ENCODE data around the gene SGCA.

The SGCA gene

DNA sequence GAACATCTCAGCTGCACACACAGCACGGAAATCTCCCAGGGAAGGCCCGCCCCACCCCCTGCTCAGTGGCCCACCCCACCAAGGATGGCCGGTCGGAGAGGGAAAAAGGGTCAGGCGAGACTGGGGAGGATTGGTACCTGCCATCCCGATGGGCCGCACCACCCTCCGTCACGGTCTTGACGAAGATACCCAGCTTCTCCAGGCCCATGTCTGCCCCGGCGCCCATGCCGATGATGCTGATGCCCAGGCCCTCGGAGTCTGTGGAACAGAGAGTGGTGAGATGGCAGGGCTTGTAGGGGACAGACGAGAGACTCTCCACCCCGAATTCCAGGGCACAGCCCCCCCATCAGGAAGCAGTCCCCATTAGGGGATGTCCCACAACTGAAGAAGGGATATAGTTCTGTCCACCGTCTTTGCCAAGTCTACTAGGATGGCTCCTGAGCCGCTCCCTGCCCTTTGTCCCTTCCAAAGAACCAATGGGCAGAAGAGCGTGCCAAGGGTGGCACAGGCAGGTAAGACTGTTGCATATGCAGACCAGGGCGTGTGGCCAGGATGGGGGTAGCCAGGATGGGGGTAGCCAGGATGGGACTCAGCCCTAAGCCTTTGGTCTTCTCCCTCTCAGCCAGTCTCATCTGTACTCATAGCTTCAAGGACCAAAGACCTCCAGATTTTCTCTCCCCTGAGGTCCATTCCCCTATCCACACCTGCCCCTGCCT is 22.2 kb upstream of the SGCA start:
- H3K4me3 ChIP-seq (ENCODE audit: severe bottlenecking) = no peak overlapping the region
- H3K4me1 ChIP-seq (ENCODE audit: insufficient read depth, poor library complexity, severe bottlenecking) = peaks cover 18% of the 10 kb centered on the region
- no peak for ATAC-seq (ENCODE audit: low read depth)
- H3K9me3 ChIP-seq (ENCODE audit: severe bottlenecking) = no peaks in the 10 kb centered on the region
- peaks cover 87% of the 10 kb centered on the region for H3K36me3 ChIP-seq (ENCODE audit: low read depth)
- TF ChIP-seq, protein P1, sequence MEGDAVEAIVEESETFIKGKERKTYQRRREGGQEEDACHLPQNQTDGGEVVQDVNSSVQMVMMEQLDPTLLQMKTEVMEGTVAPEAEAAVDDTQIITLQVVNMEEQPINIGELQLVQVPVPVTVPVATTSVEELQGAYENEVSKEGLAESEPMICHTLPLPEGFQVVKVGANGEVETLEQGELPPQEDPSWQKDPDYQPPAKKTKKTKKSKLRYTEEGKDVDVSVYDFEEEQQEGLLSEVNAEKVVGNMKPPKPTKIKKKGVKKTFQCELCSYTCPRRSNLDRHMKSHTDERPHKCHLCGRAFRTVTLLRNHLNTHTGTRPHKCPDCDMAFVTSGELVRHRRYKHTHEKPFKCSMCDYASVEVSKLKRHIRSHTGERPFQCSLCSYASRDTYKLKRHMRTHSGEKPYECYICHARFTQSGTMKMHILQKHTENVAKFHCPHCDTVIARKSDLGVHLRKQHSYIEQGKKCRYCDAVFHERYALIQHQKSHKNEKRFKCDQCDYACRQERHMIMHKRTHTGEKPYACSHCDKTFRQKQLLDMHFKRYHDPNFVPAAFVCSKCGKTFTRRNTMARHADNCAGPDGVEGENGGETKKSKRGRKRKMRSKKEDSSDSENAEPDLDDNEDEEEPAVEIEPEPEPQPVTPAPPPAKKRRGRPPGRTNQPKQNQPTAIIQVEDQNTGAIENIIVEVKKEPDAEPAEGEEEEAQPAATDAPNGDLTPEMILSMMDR (IDR thresholded peaks at IDR 0.05; ENCODE audit: poor library complexity, severe bottlenecking) = no peak
- H3K27me3 ChIP-seq (ENCODE audit: insufficient read depth, poor library complexity, severe bottlenecking) = no peaks in the 10 kb centered on the region
- DNase-seq (ENCODE audit: low spot score) = no peak
- H3K27ac ChIP-seq (ENCODE audit: poor library complexity, severe bottlenecking) = no peak overlapping the region

DNA sequence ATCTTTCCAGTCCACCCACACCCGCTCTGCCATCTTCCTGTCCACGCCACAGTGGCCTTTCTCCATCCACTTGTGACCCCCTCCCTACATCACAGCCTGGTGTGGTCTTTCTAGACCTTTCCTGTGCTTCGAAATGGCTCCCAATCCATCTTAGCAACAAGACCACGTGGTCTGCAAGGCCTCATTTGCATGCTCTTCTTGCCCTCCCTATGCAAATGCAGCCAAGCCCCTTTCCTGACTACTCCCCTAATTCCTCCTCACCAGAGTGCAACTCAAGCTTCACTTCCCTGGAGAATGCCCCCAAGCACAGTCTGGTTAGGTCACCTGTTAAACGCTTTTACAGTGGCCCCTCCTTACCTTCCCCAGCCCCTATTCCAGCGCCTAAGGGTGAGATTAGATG is 21.4 kb upstream of the SGCA start:
- H3K4me1 ChIP-seq (ENCODE audit: insufficient read depth, poor library complexity, severe bottlenecking) = peaks cover 18% of the 10 kb centered on the region
- TF ChIP-seq, protein P1 (IDR thresholded peaks at IDR 0.05; ENCODE audit: poor library complexity, severe bottlenecking) = no peak
- peaks cover 80% of the 10 kb centered on the region for H3K36me3 ChIP-seq (ENCODE audit: low read depth)
- no peaks in the 10 kb centered on the region for H3K9me3 ChIP-seq (ENCODE audit: severe bottlenecking)
- DNase-seq (ENCODE audit: low spot score) (no peak), ATAC-seq (ENCODE audit: low read depth) (no peak)
- H3K27ac ChIP-seq (ENCODE audit: poor library complexity, severe bottlenecking) = no peak overlapping the region
- no peaks in the 10 kb centered on the region for H3K27me3 ChIP-seq (ENCODE audit: insufficient read depth, poor library complexity, severe bottlenecking)
- no peak overlapping the region for H3K4me3 ChIP-seq (ENCODE audit: severe bottlenecking)

DNA sequence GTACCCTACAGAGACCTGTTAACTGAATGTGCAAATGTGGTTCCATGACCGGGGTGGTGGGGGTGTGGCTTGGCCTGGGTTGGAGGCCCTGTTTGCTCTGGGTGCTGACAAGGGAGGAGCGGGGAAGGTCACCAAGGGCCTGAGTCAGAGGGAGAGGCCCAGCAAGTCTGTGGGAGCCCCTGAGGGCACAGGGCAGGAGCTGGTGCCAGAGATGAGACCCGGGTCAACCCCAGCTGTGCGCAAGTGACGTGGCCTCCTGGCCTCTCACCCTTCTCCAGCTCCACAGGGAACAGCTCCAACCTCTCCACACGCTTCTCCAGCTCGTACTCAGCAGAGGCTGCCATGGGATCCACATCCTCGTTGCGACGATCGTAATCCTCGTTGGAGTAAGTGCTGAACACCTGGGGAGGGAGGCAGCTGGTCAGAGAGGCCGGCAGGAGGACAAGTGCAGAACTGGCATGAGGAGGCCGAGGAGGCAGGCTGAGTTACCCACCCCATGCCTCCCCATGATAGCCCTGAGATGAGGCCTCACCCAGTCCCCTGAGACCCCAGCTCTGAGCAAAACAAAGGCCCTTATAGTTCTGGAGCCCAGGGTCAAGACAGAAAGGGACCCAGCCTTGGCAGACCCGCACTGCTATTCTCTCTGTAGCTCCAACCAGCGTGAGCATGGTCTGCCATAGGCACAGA is 20.8 kb upstream of the SGCA start:
- peaks cover 73% of the 10 kb centered on the region for H3K36me3 ChIP-seq (ENCODE audit: low read depth)
- no peak for ATAC-seq (ENCODE audit: low read depth)
- H3K4me1 ChIP-seq (ENCODE audit: insufficient read depth, poor library complexity, severe bottlenecking) = peaks cover 18% of the 10 kb centered on the region
- no peak overlapping the region for H3K27ac ChIP-seq (ENCODE audit: poor library complexity, severe bottlenecking)
- no peaks in the 10 kb centered on the region for H3K9me3 ChIP-seq (ENCODE audit: severe bottlenecking)
- no peak for DNase-seq (ENCODE audit: low spot score)
- H3K4me3 ChIP-seq (ENCODE audit: severe bottlenecking) = no peak overlapping the region
- TF ChIP-seq, protein P1 (IDR thresholded peaks at IDR 0.05; ENCODE audit: poor library complexity, severe bottlenecking) = no peak
- no peaks in the 10 kb centered on the region for H3K27me3 ChIP-seq (ENCODE audit: insufficient read depth, poor library complexity, severe bottlenecking)

DNA sequence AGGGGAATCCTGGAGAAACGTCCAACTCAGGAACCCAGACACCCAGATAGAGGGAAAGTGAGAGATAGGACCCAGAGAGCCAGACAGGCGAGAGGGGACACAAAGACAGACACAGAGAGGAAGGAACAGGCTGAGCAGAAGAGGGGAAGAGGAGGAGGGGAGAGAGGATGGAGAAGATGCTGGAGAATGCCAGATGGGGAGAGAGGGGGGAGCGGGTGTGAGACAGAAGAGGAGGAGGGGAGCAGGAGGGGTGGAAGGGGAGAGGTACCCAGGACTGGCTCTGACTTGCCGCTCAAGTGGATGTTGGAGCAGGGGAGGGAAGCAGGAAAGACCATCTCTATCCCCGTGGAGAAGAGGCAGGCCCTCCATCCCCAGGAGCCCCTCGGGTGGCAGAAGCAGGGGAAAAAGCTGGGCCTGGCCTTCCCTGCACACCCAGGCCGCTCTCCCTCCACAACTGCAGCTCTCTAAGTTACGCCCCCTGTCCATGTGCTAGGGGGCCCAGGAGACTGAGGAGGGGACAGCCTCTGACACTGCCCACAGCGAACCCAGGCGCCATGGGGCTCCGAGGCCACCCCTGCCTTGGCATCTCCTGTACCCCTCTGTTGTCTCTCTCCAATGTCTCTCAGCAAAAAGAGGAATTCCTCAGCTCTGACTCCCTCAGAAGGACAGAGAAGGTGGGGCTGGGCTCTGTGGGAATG is 20.1 kb upstream of the SGCA start:
- Histone ChIP-seq H3K27me3 (ENCODE audit: insufficient read depth, poor library complexity, severe bottlenecking) (no peaks in the 10 kb centered on the region), H3K4me1 (ENCODE audit: insufficient read depth, poor library complexity, severe bottlenecking) (peaks cover 18% of the 10 kb centered on the region), H3K9me3 (ENCODE audit: severe bottlenecking) (no peaks in the 10 kb centered on the region), H3K4me3 (ENCODE audit: severe bottlenecking) (no peak overlapping the region), H3K36me3 (ENCODE audit: low read depth) (peaks cover 67% of the 10 kb centered on the region), H3K27ac (ENCODE audit: poor library complexity, severe bottlenecking) (no peak overlapping the region)
- no peak for DNase-seq (ENCODE audit: low spot score)
- ATAC-seq (ENCODE audit: low read depth) = no peak
- TF ChIP-seq, protein P1 (IDR thresholded peaks at IDR 0.05; ENCODE audit: poor library complexity, severe bottlenecking) = no peak

All from RWPE2 (cell line).